Measurements from ENCODE around the gene EHMT1. TPM values are rescaled to one million over a fixed set of nuclear protein-coding genes. Genes with fewer than 3 reads are reported as not detected.
A peak's percentile ranks its signal among the peaks of the same experiment; 100 is the strongest.

EHMT1 gene
- total and polyA plus RNA-seq, 2 of the 13 experiments (the other 11 are each of a cell fraction or from before 2014, with no cell fraction given) = 23.0 to 27.1 TPM

DNA sequence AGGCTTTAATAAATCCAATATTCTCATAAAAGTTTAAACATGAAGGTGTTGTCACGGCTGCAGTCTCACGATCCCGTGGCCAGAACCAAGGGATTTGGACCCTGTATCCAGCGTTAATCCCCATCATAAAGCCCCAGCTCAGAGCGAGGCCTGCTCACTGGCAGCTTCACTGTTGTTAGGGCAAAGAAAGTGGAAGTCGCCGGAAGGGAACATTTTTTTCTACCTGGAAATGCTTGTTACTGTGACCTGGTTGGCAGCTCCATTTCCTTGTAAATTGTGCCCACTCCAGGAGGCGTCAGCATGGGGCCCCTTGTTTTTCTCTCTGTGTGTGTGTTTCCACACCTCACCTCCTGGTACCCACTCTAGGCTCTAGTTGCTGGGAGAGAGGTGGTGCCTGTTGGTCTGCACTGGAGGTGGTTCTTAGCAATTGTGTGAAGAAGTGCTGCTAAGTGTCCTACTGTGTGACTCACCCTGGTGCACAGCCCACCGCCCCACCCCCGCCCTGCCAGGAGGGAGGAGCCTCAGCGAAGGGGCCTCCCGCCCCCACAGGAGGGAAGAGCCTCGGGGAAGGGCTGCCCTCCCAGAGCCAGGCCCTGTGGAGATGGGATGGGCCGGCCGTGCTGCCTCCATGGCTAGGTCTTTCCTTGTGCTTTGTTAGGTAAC is 105.1 kb downstream of the EHMT1 start (continued):
- TF ChIP-seq, protein P1, sequence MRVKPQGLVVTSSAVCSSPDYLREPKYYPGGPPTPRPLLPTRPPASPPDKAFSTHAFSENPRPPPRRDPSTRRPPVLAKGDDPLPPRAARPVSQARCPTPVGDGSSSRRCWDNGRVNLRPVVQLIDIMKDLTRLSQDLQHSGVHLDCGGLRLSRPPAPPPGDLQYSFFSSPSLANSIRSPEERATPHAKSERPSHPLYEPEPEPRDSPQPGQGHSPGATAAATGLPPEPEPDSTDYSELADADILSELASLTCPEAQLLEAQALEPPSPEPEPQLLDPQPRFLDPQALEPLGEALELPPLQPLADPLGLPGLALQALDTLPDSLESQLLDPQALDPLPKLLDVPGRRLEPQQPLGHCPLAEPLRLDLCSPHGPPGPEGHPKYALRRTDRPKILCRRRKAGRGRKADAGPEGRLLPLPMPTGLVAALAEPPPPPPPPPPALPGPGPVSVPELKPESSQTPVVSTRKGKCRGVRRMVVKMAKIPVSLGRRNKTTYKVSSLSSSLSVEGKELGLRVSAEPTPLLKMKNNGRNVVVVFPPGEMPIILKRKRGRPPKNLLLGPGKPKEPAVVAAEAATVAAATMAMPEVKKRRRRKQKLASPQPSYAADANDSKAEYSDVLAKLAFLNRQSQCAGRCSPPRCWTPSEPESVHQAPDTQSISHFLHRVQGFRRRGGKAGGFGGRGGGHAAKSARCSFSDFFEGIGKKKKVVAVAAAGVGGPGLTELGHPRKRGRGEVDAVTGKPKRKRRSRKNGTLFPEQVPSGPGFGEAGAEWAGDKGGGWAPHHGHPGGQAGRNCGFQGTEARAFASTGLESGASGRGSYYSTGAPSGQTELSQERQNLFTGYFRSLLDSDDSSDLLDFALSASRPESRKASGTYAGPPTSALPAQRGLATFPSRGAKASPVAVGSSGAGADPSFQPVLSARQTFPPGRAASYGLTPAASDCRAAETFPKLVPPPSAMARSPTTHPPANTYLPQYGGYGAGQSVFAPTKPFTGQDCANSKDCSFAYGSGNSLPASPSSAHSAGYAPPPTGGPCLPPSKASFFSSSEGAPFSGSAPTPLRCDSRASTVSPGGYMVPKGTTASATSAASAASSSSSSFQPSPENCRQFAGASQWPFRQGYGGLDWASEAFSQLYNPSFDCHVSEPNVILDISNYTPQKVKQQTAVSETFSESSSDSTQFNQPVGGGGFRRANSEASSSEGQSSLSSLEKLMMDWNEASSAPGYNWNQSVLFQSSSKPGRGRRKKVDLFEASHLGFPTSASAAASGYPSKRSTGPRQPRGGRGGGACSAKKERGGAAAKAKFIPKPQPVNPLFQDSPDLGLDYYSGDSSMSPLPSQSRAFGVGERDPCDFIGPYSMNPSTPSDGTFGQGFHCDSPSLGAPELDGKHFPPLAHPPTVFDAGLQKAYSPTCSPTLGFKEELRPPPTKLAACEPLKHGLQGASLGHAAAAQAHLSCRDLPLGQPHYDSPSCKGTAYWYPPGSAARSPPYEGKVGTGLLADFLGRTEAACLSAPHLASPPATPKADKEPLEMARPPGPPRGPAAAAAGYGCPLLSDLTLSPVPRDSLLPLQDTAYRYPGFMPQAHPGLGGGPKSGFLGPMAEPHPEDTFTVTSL (CRISPR knock-in tag; IDR thresholded peaks at IDR 0.05; ENCODE audit: borderline replicate concordance) = no peak

DNA sequence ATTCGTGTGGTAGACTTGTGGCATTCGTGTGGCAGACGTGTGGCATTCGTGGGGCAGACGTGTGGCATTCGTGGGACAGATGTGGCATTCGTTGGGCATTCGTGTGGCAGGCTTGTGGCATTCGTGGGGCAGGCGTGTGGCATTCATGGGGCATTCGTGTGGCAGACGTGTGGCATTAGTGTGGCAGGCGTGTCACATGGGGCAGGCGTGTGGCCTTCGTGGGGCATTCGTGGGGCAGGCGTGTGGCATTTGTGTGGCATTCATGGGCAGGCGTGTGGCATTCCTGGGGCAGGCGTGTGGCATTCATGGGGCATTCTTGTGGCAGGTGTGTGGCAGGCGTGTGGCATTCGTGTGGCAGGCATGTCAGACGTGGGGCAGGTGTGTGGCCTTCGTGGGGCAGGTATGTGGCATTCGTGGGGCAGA is 106.0 kb downstream of the EHMT1 start:
- ChIA-PET CTCF (ENCODE audit: low intra/inter-chr PET ratio, low total read pairs) (no interaction called here), POLR2A (no interaction called here)
- WGBS (ENCODE audit: low lambda C conversion rate) = 95% methylated on average over 20 of the region's 24 CpGs
- Histone ChIP-seq H4K20me1 (ENCODE audit: insufficient read depth, low read length) (no peaks in the 10 kb centered on the region), H3K4me1 (ENCODE audit: insufficient read depth, low read length) (no peaks in the 10 kb centered on the region), H3K27me3 (ENCODE audit: control insufficient read depth in 1 of 2, insufficient read depth in 2 of 2, low read length in 2 of 2) (no peaks in the 10 kb centered on the region), H3K79me2 (ENCODE audit: insufficient read depth, low read length) (peaks cover 3% of the 10 kb centered on the region), H3K27ac (ENCODE audit: extremely low read length, insufficient read depth, low read length) (no peak overlapping the region), H3K9ac (ENCODE audit: insufficient read depth, low read depth, low read length) (no peak overlapping the region), H3K4me3 (replicated peaks in 1 of 3; ENCODE audit: insufficient read depth in 1 of 3, low read depth in 2 of 3, low read length in 3 of 3) (no peak overlapping the region), H3K9me3 (ENCODE audit: low read length) (no peaks in the 10 kb centered on the region), H3K36me3 (replicated peaks in 1 of 2; ENCODE audit: control insufficient read depth in 1 of 2, insufficient read depth in 2 of 2, low read length in 2 of 2) (peaks cover 14 to 31% of the 10 kb centered on the region in 2 experiments), H2AFZ (ENCODE audit: low read length) (no peak overlapping the region), H3K4me2 (ENCODE audit: low read depth, low read length) (no peak overlapping the region)
- TF ChIP-seq HNRNPL (IDR thresholded peaks at IDR 0.05; ENCODE audit: low read depth, low read length) = 0 out of 2 replicates have a peak, but pooled peaks have one; percentile 21
- peak; percentile 42 for TF ChIP-seq AGO2 (optimal IDR thresholded peaks at IDR 0.05; ENCODE audit: low read depth, low read length)
- no peak for TF ChIP-seq SMARCC2 (IDR thresholded peaks at IDR 0.05)
- TF ChIP-seq ZNF292 (CRISPR knock-in tag; IDR thresholded peaks at IDR 0.05; ENCODE audit: borderline replicate concordance, low read depth) = no peak
- BruUV-seq (replicated peaks) = no TSS peak
- intact Hi-C loops (cut with micrococcal nuclease; ENCODE audit: unreplicated experiment) (no loop called here), in situ Hi-C loops (cut with HindIII; ENCODE audit: extremely low pct_ligation_motif_present, low pct_unique_long_range_greater_than_20kb) (no loop called here)
- ATAC-seq (no peak), FAIRE-seq (no peak), DNase-seq (ENCODE audit: low spot score) (no peak)

Measured in HepG2 (cell line).